ENCODE measurements around the gene SFT2D2.
A peak's percentile ranks its signal among the peaks of the same experiment; 100 is the strongest.
"Not testable (repeated sequence)": the region's sequence is repeated elsewhere in the genome, so short reads cannot be mapped to it uniquely, and the experiment has no call there.

Gene SFT2D2

DNA sequence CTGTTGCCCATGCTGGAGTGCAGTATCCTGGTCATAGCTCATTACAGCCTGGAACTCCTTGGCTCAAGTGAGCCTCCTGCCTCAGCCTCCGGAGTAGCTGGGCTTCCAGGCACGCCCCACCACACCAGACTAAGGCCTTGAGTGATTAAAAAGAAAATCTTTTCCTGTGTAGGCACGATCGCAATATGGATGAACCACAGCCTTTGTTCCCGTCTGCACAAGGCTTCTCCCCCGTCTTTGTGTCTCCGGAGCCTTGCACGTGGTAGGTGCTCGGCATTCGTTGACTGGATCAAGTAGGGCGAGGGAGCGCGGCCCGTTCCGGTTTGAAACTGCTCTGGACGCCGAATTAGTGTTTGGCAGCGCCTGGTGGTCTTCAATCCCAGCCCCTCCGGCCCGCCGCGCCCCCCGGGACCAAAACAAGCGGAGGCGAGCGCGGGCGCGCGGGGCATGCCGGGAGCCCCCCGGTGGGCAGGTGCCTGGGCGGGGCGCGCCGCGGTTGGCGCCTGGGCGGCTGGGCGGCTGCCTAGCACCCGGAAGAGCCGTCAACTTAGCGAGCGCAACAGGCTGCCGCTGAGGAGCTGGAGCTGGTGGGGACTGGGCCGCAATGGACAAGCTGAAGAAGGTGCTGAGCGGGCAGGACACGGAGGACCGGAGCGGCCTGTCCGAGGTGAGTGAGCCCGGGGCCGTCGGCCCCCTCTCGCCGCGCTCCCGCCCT is at the start of gene SFT2D2:
TSS of gene SFT2D2 (plus strand) at position 529 of the 715 bp plus-strand sequence. CDS start at position 605, 76 bp downstream.
- peak; percentile 93 to 96 for DNase-seq

DNA sequence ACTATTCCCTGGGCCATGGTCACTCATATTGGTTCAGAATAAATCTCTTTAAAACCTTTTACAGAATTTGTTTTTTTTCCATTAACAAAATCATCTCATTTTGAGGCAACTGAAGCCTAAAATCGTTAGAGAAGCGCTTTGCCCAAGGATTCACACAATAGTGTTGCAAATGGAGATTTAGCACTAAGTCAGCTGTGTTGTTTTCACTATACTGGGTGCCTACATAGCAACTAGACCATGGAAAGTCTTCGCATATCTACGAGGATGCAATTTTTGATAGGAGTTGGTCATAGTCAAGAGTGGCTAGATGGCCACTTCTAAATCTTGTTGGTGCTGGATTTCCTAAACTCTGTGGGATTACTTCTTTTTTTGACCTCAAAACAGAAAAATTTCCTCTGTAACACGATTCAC is 47.6 kb upstream of the SFT2D2 start:
- no peak for DNase-seq

DNA sequence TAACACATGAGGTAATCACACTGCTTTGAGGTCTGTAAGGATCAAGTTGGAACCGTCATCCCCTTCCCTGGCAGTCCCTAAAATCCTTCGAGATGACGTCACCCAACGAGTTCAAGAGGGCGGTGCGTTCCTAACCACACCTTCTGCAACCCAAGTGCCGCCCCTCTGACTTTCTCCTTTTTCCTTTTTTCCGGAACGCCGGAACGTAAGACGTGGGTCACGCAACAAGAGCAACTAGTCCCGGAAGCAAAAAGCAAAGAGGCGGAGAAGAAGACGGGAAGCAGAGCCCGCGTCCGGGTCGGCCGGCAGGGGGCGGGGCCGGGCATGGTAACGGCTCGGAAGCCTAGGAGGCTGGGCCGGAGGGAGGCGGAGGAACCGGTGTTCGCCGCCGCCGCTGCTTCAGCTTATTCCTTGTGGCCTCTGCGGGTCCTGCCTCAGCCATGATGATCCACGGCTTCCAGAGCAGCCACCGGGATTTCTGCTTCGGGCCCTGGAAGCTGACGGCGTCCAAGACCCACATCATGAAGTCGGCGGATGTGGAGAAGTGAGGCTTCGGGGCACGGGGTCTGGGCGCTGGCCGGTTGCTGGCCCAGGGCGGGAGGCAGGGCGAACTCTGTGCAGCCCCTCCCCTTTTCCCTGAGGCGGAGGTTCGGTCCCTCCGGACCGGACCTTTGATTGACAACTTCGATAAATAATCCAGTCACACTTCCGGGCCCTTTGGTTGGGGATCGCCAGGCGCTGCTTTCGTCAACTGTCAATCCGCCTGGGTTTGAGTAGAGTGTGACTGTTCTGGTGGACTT is 47.0 kb upstream of the SFT2D2 start, which contains the start of gene TIPRL:
TSS of gene TIPRL (plus strand) at position 325 of the 800 bp plus-strand sequence. CDS start at position 441, 116 bp downstream.
- peak; percentile 99 to 100 for DNase-seq

DNA sequence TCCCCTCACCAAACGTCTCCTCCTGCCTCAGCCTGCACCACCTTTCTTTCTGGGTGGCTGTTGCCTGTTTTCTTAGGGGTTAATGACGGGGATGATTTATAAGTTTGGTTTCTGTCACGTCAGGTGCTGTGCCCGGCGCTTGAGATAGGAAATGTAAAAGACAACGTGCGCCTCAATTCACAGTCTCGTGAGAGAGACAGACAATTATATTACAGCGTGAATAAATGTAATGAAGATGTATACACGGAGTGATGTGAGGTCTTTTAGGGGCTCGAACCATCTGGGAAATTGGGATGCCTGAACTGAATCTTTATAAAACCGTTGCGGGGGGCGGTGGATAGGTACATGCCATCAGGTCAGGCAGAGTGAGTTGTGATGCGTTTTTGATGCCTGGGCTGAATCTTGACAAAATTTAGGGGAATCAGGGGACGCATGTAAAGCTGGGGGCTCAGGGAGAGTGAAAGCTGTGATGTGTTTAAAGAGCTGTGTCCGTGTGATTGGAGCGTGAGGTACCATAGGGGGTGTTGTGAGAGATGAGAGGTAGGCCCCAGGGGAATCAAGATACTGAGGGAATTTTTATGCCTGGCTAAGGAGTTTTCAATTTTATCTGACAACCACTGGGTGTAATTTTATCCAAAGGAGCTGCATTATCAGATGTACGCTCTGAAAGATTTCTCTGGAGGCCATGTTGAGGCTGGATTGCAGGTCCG is 46.2 kb upstream of the SFT2D2 start:
- peak in 1 of 2 experiments; percentile 50 for DNase-seq

DNA sequence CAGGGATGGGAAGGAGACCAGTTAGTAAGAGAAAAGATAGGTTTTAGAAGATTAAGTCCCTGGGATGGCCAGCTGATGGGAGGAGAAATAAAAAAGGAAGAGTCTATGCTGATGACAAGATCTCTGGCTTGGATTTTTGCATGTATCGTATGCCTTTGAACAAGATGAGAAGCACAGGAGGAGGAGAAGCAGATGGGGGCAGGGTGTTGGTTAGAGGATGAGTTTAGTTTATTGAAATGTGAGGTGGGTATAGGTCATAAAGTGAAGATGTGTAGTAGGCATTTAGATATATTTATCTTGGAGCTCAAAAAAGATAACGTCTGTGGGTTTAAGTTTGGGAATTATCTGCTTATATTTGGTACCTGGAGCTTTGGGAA is 45.7 kb upstream of the SFT2D2 start:
- DNase-seq: no peak

DNA sequence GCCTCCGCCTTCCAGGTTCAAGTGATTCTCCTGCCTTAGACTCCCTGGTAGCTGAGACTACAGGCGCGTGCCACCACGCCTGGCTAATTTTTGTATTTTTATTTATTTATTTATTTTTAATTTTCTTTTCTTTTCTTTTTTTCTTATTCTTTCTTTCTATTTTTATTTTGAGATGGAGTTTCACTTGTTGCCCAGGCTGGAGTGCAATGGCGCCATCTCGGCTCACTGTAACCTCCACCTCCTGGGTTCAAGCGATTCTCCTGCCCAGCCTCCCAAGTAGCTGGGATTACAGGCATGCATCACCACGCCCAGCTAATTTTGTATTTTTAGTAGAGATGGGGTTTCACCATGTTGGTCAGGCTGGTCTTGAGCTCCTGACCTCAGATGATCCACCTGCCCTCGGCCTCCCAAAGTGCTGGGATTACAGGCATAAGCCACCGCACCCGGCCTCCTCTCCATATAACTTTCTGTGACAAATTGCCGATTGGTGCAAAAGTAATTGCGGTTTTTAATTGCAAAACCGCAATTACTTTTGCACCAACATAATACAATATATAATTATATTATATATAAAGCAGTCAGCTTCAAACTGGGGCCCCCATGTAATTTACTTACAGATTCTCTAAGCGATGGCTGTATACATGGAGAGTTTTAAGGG is 44.6 kb upstream of the SFT2D2 start:
- DNase-seq: not testable (repeated sequence)

DNA sequence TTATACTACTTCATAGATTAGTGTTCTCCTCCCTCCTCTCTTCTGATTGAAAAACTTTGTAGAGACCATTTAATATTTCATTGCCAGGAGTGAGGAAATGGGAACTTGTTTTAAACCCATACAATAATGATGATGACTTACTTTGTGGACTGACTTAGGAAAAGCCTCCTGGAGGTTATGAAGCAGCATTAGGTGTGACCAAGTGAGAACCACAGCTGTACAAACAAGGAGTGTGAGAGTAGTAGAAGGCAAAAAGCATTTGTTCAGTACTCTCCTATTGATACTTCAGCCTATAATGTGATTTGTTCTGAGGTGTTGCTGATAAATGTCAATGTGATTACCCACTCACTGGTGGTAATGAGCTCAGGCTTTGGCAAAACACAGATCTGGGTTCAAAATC is 38.6 kb upstream of the SFT2D2 start:
- no peak for DNase-seq

DNA sequence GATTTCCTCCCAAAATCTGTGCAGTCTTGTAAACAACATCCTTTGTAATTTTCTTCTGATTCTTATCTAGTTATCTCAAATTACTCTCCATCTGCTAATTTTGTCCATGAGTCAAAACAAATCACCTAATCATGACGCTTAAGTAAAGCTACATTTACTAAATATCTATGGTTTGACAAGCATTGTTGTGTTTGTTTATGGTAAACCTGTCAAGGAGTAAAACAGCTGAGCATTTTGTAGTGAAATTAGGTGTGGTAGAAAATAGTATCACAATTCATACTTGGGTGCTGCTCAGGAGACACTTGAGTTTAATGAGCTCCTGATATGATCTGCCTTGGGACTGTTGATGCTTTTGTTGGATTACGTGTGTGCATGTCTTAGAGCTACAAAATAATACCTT is 35.4 kb upstream of the SFT2D2 start:
- DNase-seq: no peak

DNA sequence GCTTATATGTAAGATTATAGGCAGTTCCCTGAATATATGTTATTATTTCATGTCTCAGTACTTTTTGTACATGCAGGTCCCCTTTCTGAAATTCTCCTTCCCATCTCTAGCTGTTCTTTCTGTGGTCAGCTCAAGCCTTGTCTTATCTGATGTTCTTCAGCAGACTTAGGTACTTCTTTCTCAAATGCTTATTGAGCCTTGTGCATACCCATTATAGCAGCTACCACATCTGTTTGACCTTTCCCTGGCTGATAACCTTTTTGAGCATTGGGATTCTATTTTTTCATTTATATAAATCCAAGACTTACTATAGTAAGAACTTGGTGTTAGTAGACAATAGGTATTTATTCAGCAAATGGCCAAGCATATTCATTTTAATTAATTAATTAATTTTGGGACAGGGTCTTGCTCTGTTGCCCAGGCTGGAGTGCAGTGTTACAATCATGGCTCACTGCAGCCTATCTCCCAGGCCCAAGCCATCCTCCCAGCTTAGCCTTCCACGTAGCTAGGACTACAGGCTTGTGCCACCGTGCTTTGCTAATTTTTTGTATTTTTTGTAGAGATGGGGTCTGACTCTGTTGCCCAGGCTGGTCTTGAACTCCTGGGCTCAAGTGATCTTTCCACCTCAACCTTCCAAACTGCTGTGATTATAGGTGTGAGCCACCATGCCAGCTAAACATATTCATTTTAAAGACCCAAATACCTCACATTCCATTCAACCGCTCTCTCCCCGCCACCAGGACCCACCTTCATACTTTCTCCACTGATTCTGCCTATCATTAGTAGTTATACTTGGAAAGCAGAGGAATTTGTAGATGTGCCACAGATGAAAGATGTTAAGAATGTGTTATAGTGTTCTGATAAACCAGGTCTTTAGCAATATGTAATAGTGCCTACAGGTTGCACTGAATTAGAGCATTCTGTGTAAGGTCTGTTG is 30.3 kb upstream of the SFT2D2 start:
- DNase-seq: no peak

DNA sequence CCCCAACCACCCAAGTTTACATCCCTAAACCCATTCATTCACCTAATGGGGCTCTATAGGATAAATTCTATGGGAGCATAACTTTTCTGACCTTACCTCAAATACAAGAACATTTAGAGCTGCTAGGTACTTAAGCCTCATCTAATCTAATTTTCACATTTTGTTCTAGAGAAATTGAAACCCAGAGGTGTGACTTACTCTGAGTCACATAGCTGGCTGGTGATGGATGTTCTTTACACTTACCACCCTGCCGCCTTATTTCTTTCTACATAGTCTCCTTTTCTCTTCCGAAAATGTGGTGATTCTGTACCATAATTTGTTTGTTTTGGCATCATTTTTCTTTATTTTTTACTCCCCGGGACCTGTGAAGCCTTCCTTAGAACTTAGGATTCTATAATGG is 26.7 kb upstream of the SFT2D2 start:
- DNase-seq: no peak

DNA sequence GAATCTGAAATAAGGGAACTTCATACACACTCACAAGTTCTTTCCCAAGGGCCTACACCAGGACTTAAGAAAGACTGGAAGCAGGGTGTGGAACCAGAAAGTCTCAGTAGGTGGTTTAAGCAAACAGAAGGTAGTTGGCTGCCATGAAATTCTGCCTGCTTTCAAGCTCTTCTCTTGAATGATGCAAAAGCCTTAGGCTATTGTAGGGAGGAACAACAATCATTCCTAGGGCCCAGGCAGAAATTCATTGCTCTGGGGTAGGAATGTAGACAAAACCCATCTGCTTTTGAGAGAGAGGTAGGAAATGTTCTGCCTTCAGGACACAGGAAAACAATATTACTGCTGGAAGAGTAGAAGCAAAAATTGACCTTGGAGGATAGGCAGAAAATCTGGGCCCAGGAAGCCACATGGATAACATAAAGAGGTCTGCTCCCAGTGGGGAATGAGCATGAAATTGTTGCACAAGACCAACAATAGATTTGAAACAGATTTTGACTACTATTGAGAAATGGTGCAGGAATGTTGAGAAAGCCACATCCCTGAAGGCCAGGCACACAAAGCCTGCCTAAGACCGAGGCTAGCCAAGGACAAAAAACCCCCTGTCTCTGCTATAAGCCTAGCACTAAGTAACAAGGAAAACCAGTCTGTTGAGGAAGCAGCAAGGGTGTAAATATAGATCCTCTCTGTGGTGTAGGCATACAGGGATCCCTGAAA is 22.7 kb upstream of the SFT2D2 start:
- DNase-seq: no peak

DNA sequence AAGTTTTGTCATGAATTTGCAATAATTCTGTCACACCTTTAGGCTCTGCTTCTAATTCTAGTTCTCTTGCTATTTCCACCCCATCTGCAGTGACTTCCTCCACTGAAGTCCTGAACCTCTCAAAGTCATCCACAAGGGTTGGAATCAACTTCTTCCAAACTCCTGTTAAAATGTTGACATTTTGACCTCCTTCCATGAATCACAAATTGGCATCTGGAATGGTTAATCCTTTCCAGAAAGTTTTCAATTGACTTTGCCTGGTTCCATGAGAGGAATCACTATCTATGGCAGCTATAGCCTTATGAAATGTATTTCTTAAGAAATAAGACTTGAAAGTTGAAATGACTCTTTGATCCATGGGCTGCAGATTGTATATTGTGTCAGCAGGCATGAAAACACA is 19.7 kb upstream of the SFT2D2 start:
- DNase-seq: no peak

DNA sequence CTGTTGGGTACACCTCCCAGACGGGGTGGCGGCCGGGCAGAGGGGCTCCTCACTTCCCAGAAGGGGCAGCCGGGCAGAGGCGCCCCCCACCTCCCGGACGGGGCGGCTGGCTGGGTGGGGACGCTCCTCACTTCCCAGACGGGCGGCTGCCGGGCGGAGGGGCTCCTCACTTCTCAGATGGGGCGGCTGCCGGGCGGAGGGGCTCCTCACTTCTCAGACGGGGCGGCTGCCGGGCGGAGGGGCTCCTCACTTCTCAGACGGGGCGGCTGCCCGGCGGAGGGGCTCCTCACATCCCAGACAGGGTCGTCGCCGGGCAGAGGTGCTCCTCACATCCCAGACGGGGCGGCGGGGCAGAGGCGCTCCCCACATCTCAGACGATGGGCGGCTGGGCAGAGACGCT is 18.1 kb upstream of the SFT2D2 start:
- DNase-seq: not testable (repeated sequence)

DNA sequence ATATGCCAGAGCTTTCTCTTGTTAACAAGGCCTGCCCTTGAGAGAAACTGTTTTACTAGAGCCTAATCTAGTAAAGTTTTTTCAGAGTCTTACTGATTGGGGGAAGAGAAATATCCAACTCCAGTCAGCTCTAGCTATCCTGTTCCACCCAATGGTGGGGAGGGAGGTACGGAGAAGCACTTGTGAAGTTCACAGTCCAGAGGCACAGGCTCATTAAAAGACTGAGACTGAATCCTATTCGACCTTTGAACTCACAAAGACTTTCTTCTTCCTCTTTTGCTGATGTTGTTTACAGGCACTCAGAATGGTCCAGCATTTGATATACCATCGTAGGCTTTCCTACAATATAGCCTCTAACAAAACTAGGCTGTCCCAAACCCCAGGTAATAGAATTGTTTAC is 15.5 kb upstream of the SFT2D2 start:
- no peak for DNase-seq

DNA sequence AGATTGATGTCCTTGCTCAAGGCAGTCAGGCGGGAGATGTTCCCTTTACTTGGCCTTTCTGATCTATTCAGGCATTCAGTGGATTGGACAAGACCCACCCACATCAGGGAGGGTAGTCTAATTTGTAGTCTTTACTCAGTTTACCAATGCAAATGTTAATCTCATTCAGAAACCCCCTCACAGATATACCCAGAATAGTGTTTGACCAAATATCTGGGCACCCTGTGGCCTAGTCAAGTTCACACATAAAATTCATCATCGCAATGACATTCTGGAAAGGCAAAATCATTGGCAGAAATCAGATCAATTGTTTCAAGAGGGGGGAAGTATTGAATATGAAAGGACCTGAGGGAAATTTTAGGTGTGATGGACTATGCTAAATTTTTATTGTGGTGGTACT is 12.5 kb upstream of the SFT2D2 start:
- no peak for DNase-seq

DNA sequence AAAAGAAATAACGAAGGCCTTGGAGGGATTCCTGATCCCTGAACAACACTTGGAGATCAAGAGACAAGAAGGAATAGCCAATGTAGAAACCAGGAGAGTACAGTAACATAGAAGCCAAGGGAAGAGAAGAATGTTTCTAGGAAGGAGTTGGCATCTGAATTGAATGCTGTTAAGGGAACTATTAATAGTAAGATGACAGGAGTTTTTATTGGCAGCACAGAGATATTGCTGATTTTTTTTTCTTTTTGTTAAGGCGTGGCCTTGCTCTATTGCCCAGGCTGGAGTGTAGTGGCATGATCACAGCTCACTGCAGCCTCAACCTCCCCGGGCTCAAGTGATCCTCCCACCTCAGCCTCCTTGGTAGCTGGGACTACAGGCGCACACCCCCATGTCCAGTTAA is 9.6 kb upstream of the SFT2D2 start:
- DNase-seq: no peak

DNA sequence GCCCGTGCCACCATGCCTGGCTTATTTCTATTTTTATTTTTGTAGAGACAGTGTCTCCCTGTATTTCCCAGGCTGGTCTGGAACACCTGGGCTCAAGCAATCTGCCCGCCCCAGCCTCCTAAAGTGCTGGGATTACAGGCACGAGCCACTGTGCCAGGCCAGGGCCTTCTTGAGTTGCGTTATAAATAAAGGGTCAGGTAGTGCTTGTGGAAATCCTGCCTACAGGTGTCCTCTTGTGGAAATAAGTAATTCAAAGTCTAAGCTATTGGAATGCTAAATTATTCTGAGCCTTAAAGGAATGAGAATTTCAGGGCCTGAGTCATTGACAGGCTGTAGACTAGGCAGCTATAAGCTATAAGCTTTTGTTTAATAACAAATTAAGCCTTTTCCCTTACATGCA is 8.1 kb upstream of the SFT2D2 start:
- no peak for DNase-seq

DNA sequence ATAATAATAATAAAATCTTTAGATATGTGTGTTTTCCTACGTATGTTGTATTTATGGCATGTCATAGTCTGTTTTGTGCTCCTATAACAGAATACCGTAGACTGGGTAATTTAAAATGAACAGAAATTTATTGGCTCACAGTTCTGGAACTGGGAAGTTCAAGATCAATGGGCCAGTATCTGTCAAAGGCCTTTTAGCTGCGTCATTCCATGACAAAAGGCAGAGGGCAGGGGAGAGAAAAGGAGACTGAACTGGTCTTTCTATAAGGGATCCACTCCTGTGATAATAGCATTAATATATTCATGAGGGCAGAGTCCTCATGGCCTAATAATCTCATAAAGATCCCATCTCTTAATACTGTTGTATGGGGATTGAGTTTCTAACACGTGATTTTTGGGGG is 7.1 kb upstream of the SFT2D2 start:
- no peak for DNase-seq

DNA sequence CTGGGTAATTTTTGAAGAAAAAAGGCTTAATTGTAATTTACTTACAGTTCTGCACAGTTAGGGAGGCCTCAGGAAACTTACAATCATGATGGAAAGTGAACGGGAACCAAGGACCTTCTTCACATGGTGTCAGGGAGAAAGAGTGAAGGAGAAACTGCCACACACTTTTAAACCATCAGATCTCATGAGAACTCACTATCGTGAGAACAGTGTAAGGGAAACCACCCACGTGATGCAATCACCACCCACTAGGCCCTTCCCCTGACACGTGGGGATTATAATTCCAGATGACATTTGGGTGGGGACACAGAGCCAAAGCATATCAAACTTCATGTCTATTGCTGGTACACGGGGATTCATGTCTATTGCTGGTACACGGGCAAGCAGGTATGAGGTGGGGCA is 5.3 kb upstream of the SFT2D2 start:
- no peak for DNase-seq

DNA sequence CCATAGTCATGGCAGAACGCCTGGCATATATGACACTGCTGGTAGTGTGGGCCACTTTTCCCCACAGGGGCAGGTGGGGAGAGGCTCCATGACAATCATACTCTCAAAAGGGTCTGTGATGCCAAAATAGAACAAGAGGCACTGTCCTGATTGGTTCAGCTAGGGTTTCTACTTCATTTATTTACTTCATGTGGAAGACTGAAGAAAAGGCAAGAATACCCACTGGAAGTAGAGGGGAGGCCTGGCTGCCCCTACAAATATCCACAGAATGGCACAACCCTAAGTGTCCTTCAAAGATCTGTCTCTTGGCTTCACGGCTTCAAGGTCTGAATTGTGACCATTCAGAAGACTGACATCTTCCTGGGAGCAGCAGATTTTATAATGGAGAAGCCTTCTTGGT is 4.5 kb upstream of the SFT2D2 start:
- no peak for DNase-seq

DNA sequence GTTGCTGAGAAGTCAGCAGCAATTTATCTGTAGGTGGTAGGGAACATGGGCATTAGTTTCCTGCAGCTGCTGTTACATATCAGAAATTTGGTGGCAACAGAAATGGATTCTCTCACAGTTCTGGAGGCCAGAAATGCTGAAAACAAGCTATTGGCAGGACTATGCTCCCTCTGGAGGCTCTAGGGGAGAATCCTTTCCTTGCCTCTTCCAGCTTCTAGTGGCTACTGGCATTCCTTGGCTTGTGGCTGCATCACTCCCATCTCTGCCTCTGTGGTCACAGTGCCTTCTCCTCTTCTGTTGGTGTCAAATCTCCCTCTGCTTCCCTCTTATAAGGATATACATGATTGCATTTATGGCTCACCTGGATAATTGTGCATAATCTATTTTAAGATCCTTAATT is 2.5 kb upstream of the SFT2D2 start:
- DNase-seq: no peak
